ENCODE measurements around the gene PPP2R2C. TPM values are rescaled to one million over a fixed set of nuclear protein-coding genes. Genes with fewer than 3 reads are reported as not detected.

PPP2R2C gene
- total RNA-seq, 2 donors from 2014 or later, result 0.66 to 0.78 TPM

DNA sequence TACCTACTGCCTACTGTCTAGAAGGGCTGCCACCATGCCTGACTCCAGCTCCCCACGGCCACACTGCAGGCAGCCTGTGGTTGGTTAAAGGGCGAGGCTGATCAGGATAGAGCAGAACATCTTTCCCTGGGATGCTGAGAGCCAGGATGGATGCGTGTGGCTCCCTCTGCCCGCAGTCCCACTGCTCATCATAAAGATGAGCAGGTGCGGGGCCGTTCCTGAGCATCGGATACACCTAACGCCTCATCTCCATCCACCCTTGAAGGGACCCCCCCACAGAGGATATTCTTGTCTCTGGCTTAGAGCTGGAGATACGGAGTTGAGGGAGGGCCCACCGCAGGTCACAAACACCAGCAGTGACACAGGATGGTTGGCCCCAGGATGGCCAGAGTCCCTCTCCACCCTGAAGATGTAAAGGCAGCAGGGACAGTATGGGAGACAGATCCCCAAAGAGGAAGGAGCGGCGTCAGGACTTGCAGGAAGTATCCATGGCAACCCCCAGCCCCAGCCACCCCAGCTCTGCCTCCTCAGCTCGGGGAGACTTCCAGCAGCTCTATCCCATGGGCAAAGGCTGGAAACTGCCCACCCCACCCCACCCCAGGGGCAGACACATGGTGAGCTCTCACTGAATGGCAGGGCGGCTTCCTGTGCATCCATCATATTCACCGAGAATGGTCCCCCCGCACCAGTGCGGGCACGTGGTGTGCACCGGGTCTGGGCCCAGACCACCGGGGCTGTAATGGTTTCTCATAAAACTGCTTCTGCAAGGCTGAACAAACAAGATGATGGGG, 19.3 kb downstream of the PPP2R2C start:
- H3K4me3 ChIP-seq, result no peak overlapping the region
- intact Hi-C loops (cut with DNase I), result no loop called here
- no peaks in the 10 kb centered on the region for H3K9me3 ChIP-seq
- DNase-seq (no peak), ATAC-seq (no peak)
- H3K4me1 ChIP-seq, result no peaks in the 10 kb centered on the region
- H3K27me3 ChIP-seq, result no peaks in the 10 kb centered on the region
- 51 to 66% methylated on average over 8 to 20 of the region's 20 CpGs for WGBS, 2 donors
- TF ChIP-seq, protein P1, sequence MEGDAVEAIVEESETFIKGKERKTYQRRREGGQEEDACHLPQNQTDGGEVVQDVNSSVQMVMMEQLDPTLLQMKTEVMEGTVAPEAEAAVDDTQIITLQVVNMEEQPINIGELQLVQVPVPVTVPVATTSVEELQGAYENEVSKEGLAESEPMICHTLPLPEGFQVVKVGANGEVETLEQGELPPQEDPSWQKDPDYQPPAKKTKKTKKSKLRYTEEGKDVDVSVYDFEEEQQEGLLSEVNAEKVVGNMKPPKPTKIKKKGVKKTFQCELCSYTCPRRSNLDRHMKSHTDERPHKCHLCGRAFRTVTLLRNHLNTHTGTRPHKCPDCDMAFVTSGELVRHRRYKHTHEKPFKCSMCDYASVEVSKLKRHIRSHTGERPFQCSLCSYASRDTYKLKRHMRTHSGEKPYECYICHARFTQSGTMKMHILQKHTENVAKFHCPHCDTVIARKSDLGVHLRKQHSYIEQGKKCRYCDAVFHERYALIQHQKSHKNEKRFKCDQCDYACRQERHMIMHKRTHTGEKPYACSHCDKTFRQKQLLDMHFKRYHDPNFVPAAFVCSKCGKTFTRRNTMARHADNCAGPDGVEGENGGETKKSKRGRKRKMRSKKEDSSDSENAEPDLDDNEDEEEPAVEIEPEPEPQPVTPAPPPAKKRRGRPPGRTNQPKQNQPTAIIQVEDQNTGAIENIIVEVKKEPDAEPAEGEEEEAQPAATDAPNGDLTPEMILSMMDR (IDR thresholded peaks at IDR 0.05), result no peak
- no peak for TF ChIP-seq POLR2A (IDR thresholded peaks at IDR 0.05)
- no peaks in the 10 kb centered on the region for H3K36me3 ChIP-seq (replicated peaks in 1 of 2; ENCODE audit: insufficient read depth in 1 of 2, low read depth in 2 of 2)
- no peak overlapping the region for H3K27ac ChIP-seq

DNA sequence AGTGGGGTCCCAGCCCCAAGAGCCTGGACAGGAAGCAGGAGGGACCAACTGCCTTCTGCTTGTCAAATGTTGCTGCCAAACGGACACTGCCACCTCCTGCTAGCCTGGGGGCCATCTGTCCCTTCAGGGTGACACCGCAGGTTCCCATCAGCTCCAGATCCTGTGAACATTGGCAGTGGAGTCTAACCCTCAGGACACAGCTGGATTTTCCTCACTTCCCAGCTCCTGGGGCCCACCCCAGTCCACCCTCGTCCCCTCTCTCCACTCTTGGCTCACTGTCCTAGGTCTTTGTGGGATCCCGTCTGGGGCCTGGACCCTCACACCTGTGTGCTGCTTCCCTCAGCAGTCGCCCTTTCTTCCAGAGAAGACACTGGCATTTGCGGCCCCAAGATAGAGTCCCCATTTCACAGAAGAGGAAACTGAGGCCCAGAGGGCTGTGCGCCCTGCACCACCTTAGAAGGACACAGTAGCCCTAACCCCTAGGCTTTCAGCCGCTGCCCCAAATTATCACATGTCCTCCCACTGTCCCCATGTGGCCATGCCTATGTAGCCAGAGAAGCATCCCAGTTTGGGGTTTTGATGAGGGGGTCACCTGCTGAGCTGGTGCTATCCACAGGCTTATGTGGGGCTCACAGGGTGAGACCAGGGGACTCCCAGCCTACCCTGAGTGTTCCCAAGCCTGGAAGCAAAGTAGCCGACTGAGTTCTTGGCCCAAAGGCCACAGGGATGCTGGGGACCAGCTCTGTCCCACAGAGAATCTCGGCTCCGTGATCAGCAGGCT, 20.1 kb downstream of the PPP2R2C start:
- no peak for ATAC-seq
- DNase-seq, result no peak
- Histone ChIP-seq H3K36me3 (replicated peaks in 1 of 2; ENCODE audit: insufficient read depth in 1 of 2, low read depth in 2 of 2) (no peaks in the 10 kb centered on the region), H3K9me3 (no peaks in the 10 kb centered on the region), H3K4me3 (no peak overlapping the region), H3K27ac (no peak overlapping the region), H3K27me3 (no peaks in the 10 kb centered on the region), H3K4me1 (no peaks in the 10 kb centered on the region)
- no peak for TF ChIP-seq POLR2A (IDR thresholded peaks at IDR 0.05)
- 38 to 48% methylated on average over 6 to 11 of the region's 11 CpGs for WGBS, 2 donors
- intact Hi-C loops (cut with DNase I), result no loop called here

DNA sequence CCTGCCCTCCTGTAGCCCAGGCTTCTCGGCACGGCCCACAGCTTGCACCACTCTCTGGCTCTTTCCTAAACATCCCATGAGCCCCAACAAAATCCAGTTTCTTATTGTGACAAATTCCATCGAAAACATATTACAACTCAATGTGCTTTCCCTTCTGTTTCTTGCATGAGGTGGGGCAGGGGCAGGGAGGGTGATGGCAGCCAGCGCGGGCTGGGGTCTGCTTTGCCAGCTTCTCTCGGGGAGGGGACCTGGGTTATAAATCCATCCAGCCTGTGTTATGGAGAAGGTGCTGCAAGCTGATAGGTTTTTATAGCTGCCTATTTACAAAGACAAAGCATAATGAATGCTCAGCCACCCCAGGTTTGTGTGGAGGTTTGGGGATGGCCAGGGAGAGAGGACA, 21.1 kb downstream of the PPP2R2C start:
- no peak for ATAC-seq
- H3K27me3 ChIP-seq, result no peaks in the 10 kb centered on the region
- 47 to 54% methylated on average over 6 of the region's 6 CpGs for WGBS, 2 donors
- H3K4me3 ChIP-seq, result no peak overlapping the region
- H3K4me1 ChIP-seq, result no peaks in the 10 kb centered on the region
- H3K9me3 ChIP-seq, result no peaks in the 10 kb centered on the region
- no peaks in the 10 kb centered on the region for H3K36me3 ChIP-seq (replicated peaks in 1 of 2; ENCODE audit: insufficient read depth in 1 of 2, low read depth in 2 of 2)
- TF ChIP-seq POLR2A (IDR thresholded peaks at IDR 0.05), result no peak
- TF ChIP-seq, protein P1 (IDR thresholded peaks at IDR 0.05), result no peak
- H3K27ac ChIP-seq, result no peak overlapping the region
- intact Hi-C loops (cut with DNase I), result no loop called here
- DNase-seq, result no peak

DNA sequence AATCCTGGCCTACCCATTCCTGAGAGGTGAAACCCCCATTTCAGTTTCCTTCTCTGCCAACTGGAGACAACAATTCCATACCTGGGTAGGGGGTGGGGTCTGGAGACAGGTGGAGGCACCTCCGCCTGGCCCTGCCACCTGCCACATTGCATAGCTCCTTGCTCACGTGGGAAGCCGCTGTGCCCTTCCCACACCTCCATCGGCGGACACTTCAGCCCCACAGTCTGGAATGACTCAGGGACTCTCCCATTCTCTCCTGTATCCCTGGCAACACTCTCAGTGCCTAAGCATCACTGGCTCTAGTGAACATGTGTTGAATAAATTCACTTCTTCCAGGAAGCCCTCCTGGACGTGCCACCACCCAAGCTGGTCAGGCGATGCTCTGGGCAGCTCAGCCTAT, 21.7 kb downstream of the PPP2R2C start:
- no peaks in the 10 kb centered on the region for H3K36me3 ChIP-seq (replicated peaks in 1 of 2; ENCODE audit: insufficient read depth in 1 of 2, low read depth in 2 of 2)
- no peaks in the 10 kb centered on the region for H3K9me3 ChIP-seq
- H3K4me3 ChIP-seq, result no peak overlapping the region
- H3K27ac ChIP-seq, result no peak overlapping the region
- DNase-seq (no peak), ATAC-seq (no peak)
- WGBS, 2 donors, result 58 to 75% methylated on average over 6 to 7 of the region's 7 CpGs
- TF ChIP-seq, protein P1 (IDR thresholded peaks at IDR 0.05), result no peak
- TF ChIP-seq POLR2A (IDR thresholded peaks at IDR 0.05), result no peak
- H3K4me1 ChIP-seq, result no peaks in the 10 kb centered on the region
- no peaks in the 10 kb centered on the region for H3K27me3 ChIP-seq
- intact Hi-C loops (cut with DNase I), result no loop called here

DNA sequence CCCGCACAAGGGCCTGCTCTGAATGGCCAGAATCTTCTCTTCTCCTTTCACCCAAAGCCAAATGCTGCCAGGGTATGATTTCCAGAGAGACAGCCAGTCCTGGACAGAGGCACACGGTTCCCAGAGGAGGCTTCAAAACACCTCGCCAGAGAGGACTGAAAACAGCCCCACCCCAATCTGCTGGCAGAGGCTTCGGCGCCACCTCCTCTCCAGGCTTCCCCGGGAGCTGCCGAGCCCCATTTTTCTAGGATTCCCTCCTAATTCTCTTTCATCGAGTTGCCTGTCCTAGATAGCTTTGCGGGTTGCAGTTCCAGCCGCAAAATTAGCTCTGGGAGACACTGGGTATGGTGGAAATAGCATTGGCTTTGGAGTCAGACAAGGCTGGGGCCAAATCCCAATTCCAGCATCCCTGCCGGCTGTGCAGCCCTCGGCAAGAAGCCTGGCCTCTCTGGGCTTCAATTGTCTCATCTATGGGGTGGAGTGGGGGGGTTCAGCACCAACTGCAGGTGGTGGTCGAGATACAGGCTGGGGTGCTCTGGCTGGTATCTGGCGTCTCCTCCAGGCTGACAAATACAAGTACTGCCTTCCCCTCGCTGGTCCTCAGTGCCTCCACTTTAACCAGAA, 22.6 kb downstream of the PPP2R2C start:
- TF ChIP-seq POLR2A (IDR thresholded peaks at IDR 0.05), result no peak
- TF ChIP-seq, protein P1 (IDR thresholded peaks at IDR 0.05), result no peak
- no peak overlapping the region for H3K4me3 ChIP-seq
- H3K27me3 ChIP-seq, result no peaks in the 10 kb centered on the region
- H3K27ac ChIP-seq, result no peak overlapping the region
- DNase-seq, result no peak
- no peaks in the 10 kb centered on the region for H3K4me1 ChIP-seq
- H3K9me3 ChIP-seq, result no peaks in the 10 kb centered on the region
- WGBS, 2 donors, result 48 to 53% methylated on average over 14 to 15 of the region's 15 CpGs
- no peaks in the 10 kb centered on the region for H3K36me3 ChIP-seq (replicated peaks in 1 of 2; ENCODE audit: insufficient read depth in 1 of 2, low read depth in 2 of 2)
- intact Hi-C loops (cut with DNase I), result no loop called here
- ATAC-seq, result no peak

Measured in body of pancreas (tissue), 4 donors.